SK-N-SH treated with all-trans-retinoic acid at 6 μM for 48 hours (cell line): ENCODE measurements around the gene FOXJ3.

Experiments
- ARNTL ChIP-seq: fragments of 450-650 bp; formaldehyde crosslinking; IDR thresholded peaks from 2 replicates; pipeline ENCODE4 v1.5.0; 2020; ENCODE audit warnings: low read depth, mild to moderate bottlenecking, moderate library complexity, borderline replicate concordance
- OSR1 ChIP-seq: fragments of 250-450 bp; sonication (Bioruptor Pico); IDR thresholded peaks from 2 replicates; pipeline ENCODE4 v1.8.0; 2022; ENCODE audit warnings: moderate library complexity, mild to moderate bottlenecking, inconsistent platforms
- SNAI2 ChIP-seq: fragments of 250-450 bp; sonication (Bioruptor Pico); IDR thresholded peaks from 2 replicates; pipeline ENCODE4 v1.5.0; 2020; ENCODE audit warnings: mild to moderate bottlenecking, moderate library complexity
- ZNF565 ChIP-seq: fragments of 450-650 bp; formaldehyde crosslinking; conservative IDR thresholded peaks from 2 replicates; pipeline ENCODE4 v1.5.0; 2020; ENCODE audit warnings: low read depth, mild to moderate bottlenecking, moderate library complexity
- ZNF8 ChIP-seq: fragments of 450-650 bp; formaldehyde crosslinking; IDR thresholded peaks from 2 replicates; pipeline ENCODE4 v1.5.0; 2020; ENCODE audit warnings: mild to moderate bottlenecking, moderate library complexity

DNA sequence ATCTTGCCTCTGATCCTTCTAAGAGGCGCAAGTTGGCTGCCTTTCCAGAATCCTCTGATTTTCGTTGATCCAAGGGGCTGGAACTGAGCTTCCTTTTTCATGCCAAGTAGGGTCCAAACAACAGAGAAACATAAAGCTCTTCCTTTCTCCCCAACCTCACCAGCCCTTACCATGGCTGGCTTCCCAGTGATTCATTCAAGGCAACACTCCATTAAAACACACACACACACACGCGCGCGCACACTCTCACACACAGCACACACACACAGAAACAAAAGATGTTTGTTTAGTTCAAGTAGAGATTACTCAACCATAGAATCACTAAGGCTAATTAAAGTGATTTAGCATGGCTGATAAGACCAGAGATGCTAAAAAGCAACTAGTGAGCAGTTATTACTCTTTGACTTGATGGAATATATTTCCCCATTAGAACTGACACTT lies 157.5 kb downstream of the FOXJ3 start:
- TF ChIP-seq ZNF565 (no peak), ZNF8 (CRISPR knock-in tag) (no peak), ARNTL (CRISPR knock-in tag) (no peak), SNAI2 (CRISPR knock-in tag) (no peak), OSR1 (CRISPR knock-in tag) (no peak)
